ENCODE measurements around the gene CSAD. TPM values are rescaled to one million over a fixed set of nuclear protein-coding genes. Genes with fewer than 3 reads are reported as not detected.

CSAD gene
- total and polyA plus RNA-seq, 2 experiments from 2014 or later = 3.2 to 7.1 TPM

- no peaks in the 10 kb centered on the region for H3K79me2 ChIP-seq (replicated peaks; ENCODE audit: insufficient read depth)
- ATAC-seq (no peak), DNase-seq (ENCODE audit: low spot score) (no peak)
- peaks cover 8% of the 10 kb centered on the region; the same call in 1 of the 3 replicates for H3K36me3 Mint-ChIP-seq (ENCODE audit: low read depth)
- H3K9me3 Mint-ChIP-seq = peaks cover 21% of the 10 kb centered on the region
- H3K4me2 ChIP-seq = no peak overlapping the region
- H3K4me1 Mint-ChIP-seq = no peaks in the 10 kb centered on the region; the same call in 2 of the 3 replicates
- H3K27me3 ChIP-seq (ENCODE audit: insufficient read depth) = no peaks in the 10 kb centered on the region
- no peaks in the 10 kb centered on the region for H4K20me1 ChIP-seq (replicated peaks; ENCODE audit: insufficient read depth)
- no peak overlapping the region for H3K4me3 ChIP-seq
- H3K9me2 ChIP-seq (ENCODE audit: insufficient read depth) = no peaks in the 10 kb centered on the region
- peaks cover 17% of the 10 kb centered on the region for H3F3A ChIP-seq (replicated peaks; ENCODE audit: low read depth)
- H3K4me3 Mint-ChIP-seq = no peak overlapping the region
- H3K27ac ChIP-seq (ENCODE audit: low read depth) = no peak overlapping the region
- no peak overlapping the region for H3K27ac Mint-ChIP-seq
- H2AFZ ChIP-seq = no peak overlapping the region
- H3K36me3 ChIP-seq (ENCODE audit: insufficient read depth) = no peaks in the 10 kb centered on the region
- peaks cover 3% of the 10 kb centered on the region for H3K27me3 Mint-ChIP-seq (ENCODE audit: insufficient read depth, low read depth, poor library complexity)
- TF ChIP-seq ZNF331 (CRISPR knock-in tag; IDR thresholded peaks at IDR 0.05; ENCODE audit: low read depth) (no peak), JUNB (IDR thresholded peaks at IDR 0.05; ENCODE audit: unreplicated experiment) (no peak), POLR2AphosphoS5 (IDR thresholded peaks at IDR 0.05; ENCODE audit: low read depth) (no peak), ZNF114 (CRISPR knock-in tag; IDR thresholded peaks at IDR 0.05) (no peak), EZH2 (IDR thresholded peaks at IDR 0.05; ENCODE audit: low read depth, unreplicated experiment) (no peak), CREB1 (CRISPR knock-in tag; IDR thresholded peaks at IDR 0.05; ENCODE audit: low read depth) (no peak), ZNF462 (CRISPR knock-in tag; IDR thresholded peaks at IDR 0.05) (no peak), REST (IDR thresholded peaks at IDR 0.05; ENCODE audit: unreplicated experiment) (no peak), STAT1 (IDR thresholded peaks at IDR 0.05; ENCODE audit: unreplicated experiment) (no peak), NANOG (IDR thresholded peaks at IDR 0.05; ENCODE audit: borderline replicate concordance) (no peak), EZH2phosphoT487 (IDR thresholded peaks at IDR 0.05; ENCODE audit: unreplicated experiment) (no peak), CTCF (conservative IDR thresholded peaks at IDR 0.05; ENCODE audit: low read depth in 2 of 2) (no peak), ETS1 (IDR thresholded peaks at IDR 0.05) (no peak)
- H3K4me1 ChIP-seq (ENCODE audit: insufficient read depth) = no peaks in the 10 kb centered on the region
Measured at GRCh38 chr12:53143355-53143754, 37.4 kb downstream of the CSAD start.
